NT2/D1 (cell line): ENCODE measurements around the gene NOCT.

Experiments
- SUZ12 ChIP-seq: IDR thresholded peaks from 2 replicates; pipeline ENCODE4 v1.6.1; 2011; ENCODE audit not compliant: insufficient read length, insufficient read depth; ENCODE audit errors: extremely low read depth
- YY1 ChIP-seq: IDR thresholded peaks from 2 replicates; pipeline ENCODE4 v1.6.1; 2011; ENCODE audit not compliant: insufficient read length, insufficient read depth

- no peak for TF ChIP-seq YY1
- no peak for TF ChIP-seq SUZ12
Observed at GRCh38 chr4:138979742-138980141, 35.8 kb upstream of the NOCT start.
